HG03108 (cell line): ENCODE data around the gene INPP5F.
"Not testable (repeated sequence)": the region's sequence is repeated elsewhere in the genome, so short reads cannot be mapped to it uniquely, and the experiment has no call there.

Experiments
- ATAC-seq: cut with Tn5 transposase; IDR thresholded peaks from one replicate; pipeline ENCODE4 v1.9.1; 2021; ENCODE audit warnings: moderate library complexity; ENCODE audit not compliant: unreplicated experiment

Gene INPP5F

DNA sequence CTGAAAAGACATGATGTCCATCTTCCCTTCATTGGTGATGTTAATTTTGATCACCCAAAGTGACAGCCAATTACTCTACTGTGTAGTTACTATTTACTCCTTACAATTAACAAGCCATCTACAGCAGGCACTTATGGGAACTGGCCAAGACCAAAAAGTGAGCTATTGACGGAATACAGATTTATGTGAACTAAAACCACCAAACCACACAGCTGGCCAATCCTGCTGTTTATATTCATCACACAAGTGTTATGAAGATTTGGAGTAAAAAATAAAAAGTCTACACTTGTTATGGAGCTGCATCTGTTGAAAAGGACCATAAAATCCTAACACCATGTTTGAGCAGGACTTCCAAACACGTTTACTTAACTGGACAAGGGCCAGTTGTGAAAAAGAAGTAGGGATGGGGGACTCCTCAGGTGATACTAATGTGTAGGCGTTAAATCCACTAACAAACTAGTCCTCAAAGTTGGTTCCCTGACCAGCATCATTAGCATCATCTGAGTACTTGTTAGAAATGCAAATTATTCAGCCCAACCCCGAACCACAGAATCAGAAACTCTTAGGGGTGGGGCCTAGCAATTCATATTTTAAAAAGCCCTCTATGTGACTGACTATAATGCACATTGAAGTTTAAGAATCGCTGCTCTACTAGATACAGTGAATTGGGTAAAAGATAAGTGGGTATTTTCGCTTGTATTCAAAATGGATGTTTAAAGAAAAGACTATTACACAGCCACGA, 135.2 kb downstream of the INPP5F start:
- ATAC-seq = no peak

DNA sequence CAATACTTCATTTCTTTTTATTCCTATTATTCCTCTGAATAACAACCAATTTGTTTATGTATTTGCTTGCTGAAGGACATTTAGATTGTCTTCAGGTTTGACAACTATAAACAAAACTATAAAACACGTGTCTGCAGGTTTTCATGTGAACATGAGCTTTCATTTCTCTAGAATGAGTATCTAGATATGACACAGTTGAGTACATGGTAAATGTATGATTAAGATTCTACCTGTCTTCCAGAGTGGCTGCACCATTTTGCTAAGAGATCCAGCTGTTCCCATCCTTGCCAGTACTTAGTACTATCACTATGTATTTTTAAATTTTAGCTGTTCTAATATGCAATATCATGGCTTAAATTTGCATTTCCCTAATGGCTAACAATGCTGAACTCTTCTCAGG, 136.7 kb downstream of the INPP5F start:
- ATAC-seq = no peak

DNA sequence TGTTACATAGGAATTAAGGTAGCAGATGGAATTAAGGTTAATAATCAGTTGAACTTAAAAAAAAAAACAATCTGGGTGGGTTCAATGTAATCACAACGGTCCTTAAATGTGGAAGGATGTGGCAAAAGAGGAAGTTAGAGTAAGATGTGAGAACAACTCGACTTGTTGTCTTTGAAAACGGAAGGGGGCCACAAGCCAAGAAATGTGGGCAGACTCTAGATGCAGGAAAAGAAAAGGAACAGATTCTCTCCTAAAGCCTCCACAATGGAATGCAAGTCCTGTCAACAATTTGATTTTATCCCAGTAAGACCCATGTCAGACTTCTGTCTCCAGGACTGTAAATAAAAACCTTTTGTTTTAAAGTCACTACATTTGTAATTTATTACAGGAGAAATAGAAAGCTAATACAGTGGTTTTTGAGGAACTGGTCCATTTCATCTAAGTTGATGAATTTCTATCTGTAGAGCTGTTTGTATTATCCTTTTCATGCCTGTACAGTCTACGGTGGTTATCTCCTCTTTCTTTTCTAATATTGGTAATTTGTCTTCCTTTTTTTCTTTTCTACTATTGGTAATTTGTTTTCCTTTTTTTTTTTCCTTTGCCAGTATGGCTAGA, 138.2 kb downstream of the INPP5F start:
- ATAC-seq = no peak

DNA sequence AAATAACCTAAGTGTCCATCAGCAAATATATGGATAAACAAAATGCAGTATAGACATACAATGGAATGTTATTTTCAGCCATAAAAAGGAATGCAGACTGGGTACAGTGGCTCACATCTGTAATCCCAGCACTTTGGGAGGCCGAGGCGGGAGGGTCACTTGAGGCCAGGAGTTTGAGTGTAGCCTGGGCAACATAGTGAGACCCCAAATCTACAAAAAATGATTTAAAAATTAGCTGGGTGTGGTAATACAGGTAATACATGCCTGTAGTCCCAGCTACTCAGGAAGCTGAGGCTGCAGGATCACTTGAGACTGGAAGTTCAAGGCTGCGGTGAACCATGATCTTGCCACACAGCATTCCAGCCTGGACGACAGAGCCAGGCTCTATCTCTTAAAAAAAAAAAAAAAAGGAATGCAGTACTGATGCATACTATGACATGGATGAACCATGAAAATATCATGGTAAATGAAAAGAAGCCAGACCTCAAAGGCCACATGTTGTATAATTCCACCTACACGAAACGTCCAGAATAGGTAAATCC, 139.9 kb downstream of the INPP5F start:
- ATAC-seq = no peak

DNA sequence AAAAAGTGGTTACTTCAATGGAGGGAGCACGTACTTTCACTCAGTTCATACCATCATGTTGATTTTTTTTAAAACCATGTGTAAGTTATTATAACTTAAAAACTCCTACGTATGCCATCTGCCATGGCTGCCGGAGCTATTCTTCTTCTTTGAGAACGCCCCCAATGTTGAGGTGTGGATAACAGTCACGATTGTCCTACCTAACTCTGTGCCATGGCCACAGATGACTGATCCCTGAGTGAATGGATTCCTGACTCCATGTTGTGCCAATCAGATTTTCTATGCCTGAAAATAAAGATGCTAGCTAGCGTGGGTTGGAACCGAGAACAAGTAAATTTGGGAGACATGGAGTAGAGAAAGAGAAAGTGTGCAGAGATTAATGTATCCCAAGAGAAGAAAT, 141.5 kb downstream of the INPP5F start:
- ATAC-seq = no peak

DNA sequence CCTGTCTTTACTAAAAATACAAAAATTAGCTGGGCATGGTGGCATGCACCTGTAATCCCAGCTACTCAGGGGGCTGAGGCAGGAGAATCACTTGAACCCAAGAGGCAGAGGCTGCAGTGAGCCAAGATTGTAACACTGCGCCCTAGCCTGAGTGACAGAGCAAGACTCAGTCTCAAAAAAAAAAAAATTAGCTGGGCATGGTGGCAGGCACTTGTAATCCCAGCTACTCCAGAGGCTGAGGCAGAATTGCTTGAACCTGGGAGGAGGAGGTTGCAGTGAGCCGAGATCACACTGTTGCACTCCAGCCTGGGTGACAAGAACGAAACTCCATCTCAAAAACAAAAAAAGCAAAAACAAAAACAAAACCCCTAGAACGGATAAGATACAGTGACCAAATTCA, 143.5 kb downstream of the INPP5F start:
- not testable (repeated sequence) for ATAC-seq

DNA sequence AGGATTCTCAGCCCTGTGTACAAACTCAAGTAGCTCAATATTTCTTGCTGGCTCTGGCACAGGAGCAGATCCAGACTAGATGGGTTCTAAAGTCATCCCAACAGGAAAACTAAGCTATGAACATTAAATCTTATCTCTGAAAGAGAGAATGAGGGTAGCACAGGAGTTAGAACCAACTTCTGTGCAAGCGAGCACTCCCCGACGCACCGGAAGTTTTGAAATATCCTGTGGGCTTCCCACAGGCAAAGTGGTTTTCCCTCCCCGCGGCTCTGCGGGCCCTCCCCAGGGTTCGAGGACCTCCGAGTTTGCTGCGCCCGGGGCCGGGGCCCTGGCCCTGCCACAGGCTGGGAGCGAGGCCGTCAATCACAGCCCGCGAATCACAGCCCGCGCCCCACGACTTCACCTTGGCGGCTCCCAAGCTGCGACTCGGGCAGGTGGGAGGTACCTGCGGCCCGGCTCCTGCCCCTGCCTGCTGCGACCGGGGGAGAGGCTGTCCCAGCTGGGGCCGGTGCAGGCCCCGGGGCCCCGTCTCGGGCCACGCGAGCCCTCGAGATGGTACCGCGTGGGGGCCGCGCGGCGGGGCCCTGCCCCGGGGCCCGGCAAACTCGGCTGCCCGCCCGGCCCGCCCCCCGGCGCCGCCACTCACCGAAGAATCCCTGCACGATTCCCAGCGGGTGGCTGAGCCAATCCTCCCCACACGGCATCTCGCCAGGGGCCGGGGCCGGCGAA, 146.2 kb downstream of the INPP5F start:
- peak; percentile 32 for ATAC-seq

DNA sequence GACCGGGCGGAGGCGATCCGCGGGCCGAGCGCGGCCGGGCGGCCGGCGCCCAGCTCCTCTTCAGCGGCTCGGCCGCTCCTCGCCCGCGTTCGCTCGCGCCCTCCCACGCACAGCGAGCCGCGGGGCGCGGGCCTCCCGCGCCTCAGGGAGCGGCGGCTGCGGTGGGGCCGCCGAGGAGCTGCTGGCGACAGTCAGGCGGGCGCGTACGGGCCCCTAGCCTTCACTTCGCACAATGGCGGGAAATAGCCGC, 146.7 kb downstream of the INPP5F start, which contains the start of gene MCMBP:
Gene MCMBP, minus strand, starts transcription at position 234 of the 250 bp plus-strand sequence. CDS start 259 bp downstream, outside the sequence.
- ATAC-seq = no peak

DNA sequence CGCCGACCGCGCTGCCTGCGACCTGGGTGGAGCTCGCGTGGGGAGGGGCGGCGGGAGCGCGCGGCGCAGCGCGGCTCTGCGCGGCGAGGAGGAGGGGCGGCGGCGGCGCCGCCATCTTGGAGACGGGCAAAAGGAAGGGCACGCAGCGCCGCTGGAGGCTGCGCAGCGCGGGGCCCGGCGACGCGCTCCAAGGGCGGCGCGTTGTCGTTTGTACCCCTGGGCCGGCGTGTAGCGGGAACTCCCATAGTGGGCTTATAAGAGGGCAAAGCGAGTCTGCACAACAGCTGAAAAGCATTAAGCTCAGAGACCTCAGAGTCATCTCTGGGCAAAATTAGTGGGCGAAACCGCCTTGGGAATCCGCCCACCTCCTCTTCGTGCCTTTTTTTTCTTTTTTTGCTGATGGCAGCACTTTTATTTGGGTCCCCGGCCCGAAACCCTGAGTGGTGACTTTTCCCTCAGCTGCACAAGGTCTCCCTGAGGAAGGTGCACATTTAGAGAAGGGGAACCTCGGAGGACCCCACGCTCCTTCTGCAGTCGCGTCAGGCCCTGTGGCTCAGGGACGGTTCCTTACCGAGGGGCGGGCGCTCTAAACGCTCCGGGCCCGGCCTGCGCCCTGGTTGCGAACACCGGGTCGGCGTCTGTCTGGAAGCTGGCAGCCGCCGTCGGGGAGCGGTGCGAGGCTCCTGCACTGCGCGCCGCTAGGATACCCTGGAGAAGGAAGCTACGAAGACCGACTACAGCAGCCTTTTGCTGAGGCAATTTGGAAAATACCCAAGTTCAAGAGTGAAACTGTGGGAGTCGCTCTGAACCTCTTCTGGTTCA, 147.2 kb downstream of the INPP5F start:
- peak; percentile 84 for ATAC-seq

DNA sequence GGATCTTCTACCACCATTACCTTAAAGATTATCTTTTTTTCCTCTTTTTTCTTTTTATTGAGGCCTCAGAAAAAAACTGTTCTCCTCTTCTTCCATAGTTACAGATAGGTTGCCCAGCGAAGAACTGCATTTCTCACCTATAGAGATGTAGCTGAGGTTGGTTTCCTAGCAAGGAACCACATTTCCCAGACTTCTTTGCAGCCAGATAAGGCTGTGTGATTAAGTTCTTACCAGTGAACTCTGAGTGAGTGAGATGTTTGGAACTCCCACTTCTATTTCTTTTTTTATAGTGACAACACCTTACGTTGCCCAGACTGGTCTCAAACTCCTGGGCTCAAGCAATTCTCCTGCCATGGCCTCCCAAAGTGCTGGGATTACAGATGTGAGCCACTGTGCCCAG, 152.7 kb downstream of the INPP5F start:
- ATAC-seq = no peak
